ENCODE measurements around the gene PAPOLB. TPM values are rescaled to one million over a fixed set of nuclear protein-coding genes. Genes with fewer than 3 reads are reported as not detected.

Gene PAPOLB
- total RNA-seq, 1 donor from 2014 or later = 0.07 TPM

GRCh38 chr7:4888161-4888560 lies 26.3 kb upstream of the PAPOLB start:
- POLR2A ChIA-PET = no interaction called here
- no peak overlapping the region for H3K27ac Mint-ChIP-seq
- H3K27me3 Mint-ChIP-seq = peaks cover 36% of the 10 kb centered on the region
- no peak for DNase-seq
- H3K9me3 Mint-ChIP-seq = no peaks in the 10 kb centered on the region
- no peaks in the 10 kb centered on the region for H3K36me3 Mint-ChIP-seq (ENCODE audit: low read depth)
- intact Hi-C loops (cut with micrococcal nuclease) = loop anchor here (10.0 kb wide), 2 partner anchors 87 to 273 kb away; no protein-coding TSS in a partner anchor
- CTCF ChIA-PET = no interaction called here
- no peak for ATAC-seq (ENCODE audit: low read depth)
- no peak overlapping the region for H3K4me3 Mint-ChIP-seq
- H3K4me1 Mint-ChIP-seq = peaks cover 2% of the 10 kb centered on the region
- no peak for TF ChIP-seq CTCF (IDR thresholded peaks at IDR 0.05)

GRCh38 chr7:4886671-4887070 lies 24.8 kb upstream of the PAPOLB start:
- H3K27ac Mint-ChIP-seq = no peak overlapping the region
- no peak overlapping the region for H3K4me3 Mint-ChIP-seq
- H3K27me3 Mint-ChIP-seq = peaks cover 48% of the 10 kb centered on the region
- intact Hi-C loops (cut with micrococcal nuclease) = loop anchor here (10.0 kb wide), 2 partner anchors 88 to 272 kb away; no protein-coding TSS in a partner anchor
- H3K4me1 Mint-ChIP-seq = peaks cover 12% of the 10 kb centered on the region
- DNase-seq = no peak
- no peak for ATAC-seq (ENCODE audit: low read depth)
- TF ChIP-seq CTCF (IDR thresholded peaks at IDR 0.05) = no peak
- no peaks in the 10 kb centered on the region for H3K9me3 Mint-ChIP-seq
- no peaks in the 10 kb centered on the region for H3K36me3 Mint-ChIP-seq (ENCODE audit: low read depth)
- CTCF ChIA-PET = interaction anchor here (0.6 kb wide), 1 partner anchor 1120 kb away, joined by 3 read pairs; no protein-coding TSS in a partner anchor
- POLR2A ChIA-PET = no interaction called here

- ATAC-seq (ENCODE audit: low read depth) (no peak), DNase-seq (no peak)
- peaks cover 12% of the 10 kb centered on the region for H3K4me1 Mint-ChIP-seq
- POLR2A ChIA-PET = no interaction called here
- H3K9me3 Mint-ChIP-seq = no peaks in the 10 kb centered on the region
- H3K36me3 Mint-ChIP-seq (ENCODE audit: low read depth) = no peaks in the 10 kb centered on the region
- intact Hi-C loops (cut with micrococcal nuclease) = loop anchor here (10.0 kb wide), 2 partner anchors 89 to 271 kb away; no protein-coding TSS in a partner anchor
- peaks cover 48% of the 10 kb centered on the region for H3K27me3 Mint-ChIP-seq
- H3K4me3 Mint-ChIP-seq = no peak overlapping the region
- H3K27ac Mint-ChIP-seq = no peak overlapping the region
- no peak for TF ChIP-seq CTCF (IDR thresholded peaks at IDR 0.05)
- CTCF ChIA-PET = no interaction called here
Observed at GRCh38 chr7:4885317-4885807, 23.5 kb upstream of the PAPOLB start.

GRCh38 chr7:4884164-4884563 lies 22.3 kb upstream of the PAPOLB start:
- intact Hi-C loops (cut with micrococcal nuclease) = loop anchor here (10.0 kb wide), 2 partner anchors 91 to 269 kb away; no protein-coding TSS in a partner anchor
- no peak overlapping the region for H3K4me3 Mint-ChIP-seq
- no peak overlapping the region for H3K27ac Mint-ChIP-seq
- DNase-seq = no peak
- H3K36me3 Mint-ChIP-seq (ENCODE audit: low read depth) = no peaks in the 10 kb centered on the region
- H3K9me3 Mint-ChIP-seq = no peaks in the 10 kb centered on the region
- ATAC-seq (ENCODE audit: low read depth) = no peak
- ChIA-PET POLR2A (no interaction called here), CTCF (interaction anchor here (0.5 kb wide), 1 partner anchor 85 kb away, joined by 3 read pairs; no protein-coding TSS in a partner anchor)
- TF ChIP-seq CTCF (IDR thresholded peaks at IDR 0.05) = no peak
- H3K27me3 Mint-ChIP-seq = peaks cover 47% of the 10 kb centered on the region
- H3K4me1 Mint-ChIP-seq = peaks cover 12% of the 10 kb centered on the region

- CTCF ChIA-PET = interaction anchor here (0.5 kb wide), 1 partner anchor 84 kb away, joined by 3 read pairs; no protein-coding TSS in a partner anchor
- TF ChIP-seq CTCF (IDR thresholded peaks at IDR 0.05) = no peak
- peak; percentile 97 for ATAC-seq (ENCODE audit: low read depth)
- H3K9me3 Mint-ChIP-seq = no peaks in the 10 kb centered on the region
- peaks cover 12% of the 10 kb centered on the region for H3K4me1 Mint-ChIP-seq
- H3K27me3 Mint-ChIP-seq = peaks cover 45% of the 10 kb centered on the region
- H3K36me3 Mint-ChIP-seq (ENCODE audit: low read depth) = no peaks in the 10 kb centered on the region
- peak; percentile 62 for DNase-seq
- POLR2A ChIA-PET = no interaction called here
- H3K27ac Mint-ChIP-seq = no peak within 1 kb of the TSS
- peak within 1 kb of the TSS; percentile 46 for H3K4me3 Mint-ChIP-seq
- intact Hi-C loops (cut with micrococcal nuclease) = loop anchor here (1.0 to 10.0 kb wide), 3 partner anchors 53 to 269 kb away; no protein-coding TSS in a partner anchor
Observed at GRCh38 chr7:4883372-4884144, 21.7 kb upstream of the PAPOLB start, which contains the start of gene RADIL. Gene RADIL, minus strand, starts transcription at chr7:4883716. Its CDS starts 5,577 bp downstream, at chr7:4878139.

All from activated B cell treated with CpG ODN at 0.5 μM for 24 hours (primary cell).